NT2/D1 (cell line): ENCODE data around the gene PGA5.
"Not testable (repeated sequence)": the region's sequence is repeated elsewhere in the genome, so short reads cannot be mapped to it uniquely, and the experiment has no call there.

Experiments used
- DNase-seq: peaks from one replicate; pipeline ENCODE4 v3.0.0-alpha.2; 2011; ENCODE audit warnings: low read depth, low spot score
- H3K27me3 ChIP-seq: 2 replicates; pipeline ENCODE4 v1.6.0; 2011; ENCODE audit warnings: mild to moderate bottlenecking; ENCODE audit not compliant: insufficient read length, insufficient read depth
- H3K36me3 ChIP-seq: 2 replicates; pipeline ENCODE4 v1.6.1; 2011; ENCODE audit warnings: mild to moderate bottlenecking, low read length, mixed read lengths; ENCODE audit not compliant: insufficient read depth, insufficient read length
- H3K4me1 ChIP-seq: 2 replicates; pipeline ENCODE4 v1.5.1; 2011; ENCODE audit not compliant: insufficient read depth, insufficient read length
- H3K4me3 ChIP-seq: 2 replicates; pipeline ENCODE4 v1.5.1; 2011; ENCODE audit warnings: low read depth; ENCODE audit not compliant: insufficient read length
- H3K9ac ChIP-seq: 2 replicates; pipeline ENCODE4 v1.6.0; 2011; ENCODE audit warnings: low read depth; ENCODE audit not compliant: insufficient read length
- H3K9me3 ChIP-seq: 2 replicates; pipeline ENCODE4 v1.5.1; 2011; ENCODE audit warnings: mild to moderate bottlenecking, low read length; ENCODE audit not compliant: insufficient read depth
- SUZ12 ChIP-seq: IDR thresholded peaks from 2 replicates; pipeline ENCODE4 v1.6.1; 2011; ENCODE audit not compliant: insufficient read length, insufficient read depth; ENCODE audit errors: extremely low read depth
- YY1 ChIP-seq: IDR thresholded peaks from 2 replicates; pipeline ENCODE4 v1.6.1; 2011; ENCODE audit not compliant: insufficient read length, insufficient read depth
- ZNF274 ChIP-seq: IDR thresholded peaks from 2 replicates; pipeline ENCODE4 v1.6.1; 2011; ENCODE audit warnings: mild to moderate bottlenecking, low read depth, low read length

PGA5 gene

GRCh38 chr11:61201476-61201875 lies 39.5 kb upstream of the PGA5 start:
- H3K4me1 ChIP-seq: no peaks in the 10 kb centered on the region
- DNase-seq: no peak
- no peaks in the 10 kb centered on the region for H3K27me3 ChIP-seq
- peaks cover 21% of the 10 kb centered on the region; the same call in 1 of the 2 replicates for H3K9me3 ChIP-seq
- TF ChIP-seq YY1 (no peak), ZNF274 (no peak), SUZ12 (no peak)
- H3K36me3 ChIP-seq: no peaks in the 10 kb centered on the region
- H3K9ac ChIP-seq: no peak overlapping the region
- H3K4me3 ChIP-seq: no peak overlapping the region

GRCh38 chr11:61202950-61203746 lies 37.8 kb upstream of the PGA5 start, which contains the start of gene PGA3:
Gene PGA3 (plus strand): TSS chr11:61203515. CDS start chr11:61203565, 50 bp downstream.
- H3K36me3 ChIP-seq, H3K27me3 ChIP-seq, H3K4me3 ChIP-seq, H3K4me1 ChIP-seq, H3K9ac ChIP-seq, DNase-seq: not testable (repeated sequence)
- peaks cover 21% of the 10 kb centered on the region; the same call in 1 of the 2 replicates for H3K9me3 ChIP-seq

DNA sequence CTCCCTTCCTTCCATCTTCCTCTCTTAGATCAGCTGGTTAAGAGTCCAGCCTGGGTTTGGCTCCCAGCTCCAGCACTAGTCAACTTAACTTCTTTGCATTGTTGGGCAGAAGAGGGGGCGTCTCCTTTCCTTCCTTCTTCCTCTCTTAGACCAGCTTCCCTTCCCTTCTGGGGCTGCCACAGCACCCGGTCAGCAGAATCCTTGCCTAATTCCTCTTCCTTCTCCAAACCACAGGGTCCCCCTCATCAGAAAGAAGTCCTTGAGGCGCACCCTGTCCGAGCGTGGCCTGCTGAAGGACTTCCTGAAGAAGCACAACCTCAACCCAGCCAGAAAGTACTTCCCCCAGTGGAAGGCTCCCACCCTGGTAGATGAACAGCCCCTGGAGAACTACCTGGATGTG lies 37.1 kb upstream of the PGA5 start:
- H3K4me1 ChIP-seq, H3K4me3 ChIP-seq, H3K36me3 ChIP-seq, DNase-seq, H3K9ac ChIP-seq, H3K27me3 ChIP-seq: not testable (repeated sequence)
- H3K9me3 ChIP-seq: peaks cover 13% of the 10 kb centered on the region; the same call in 1 of the 2 replicates

DNA sequence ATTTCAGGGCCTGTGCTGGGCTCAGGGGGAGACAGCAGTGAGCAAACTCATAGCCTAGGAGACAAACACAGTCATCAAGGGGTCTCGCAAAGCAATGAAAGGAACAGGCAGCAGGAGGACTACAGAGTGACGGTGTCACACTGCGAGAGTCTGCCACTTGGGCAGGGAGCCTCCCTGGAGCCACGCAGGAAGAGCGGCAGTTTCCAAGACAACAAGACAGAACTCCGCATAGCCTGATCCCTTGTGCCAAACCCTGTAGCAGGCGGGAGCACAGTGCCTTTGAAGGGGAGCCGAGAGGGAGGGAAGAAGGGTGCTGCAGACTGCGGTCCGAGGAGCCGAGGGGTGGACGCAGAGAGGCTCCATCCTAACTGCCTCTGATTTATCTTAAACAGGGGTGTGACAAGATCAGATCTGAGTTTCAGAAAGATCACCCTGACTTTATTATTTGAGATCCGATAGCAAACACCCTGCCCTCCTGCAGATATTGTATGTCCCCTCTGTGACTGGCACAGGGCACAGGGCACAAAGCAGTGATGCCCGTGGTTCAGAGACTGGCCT lies 36.4 kb upstream of the PGA5 start:
- not testable (repeated sequence) for H3K27me3 ChIP-seq, H3K9me3 ChIP-seq, DNase-seq, H3K9ac ChIP-seq, H3K4me3 ChIP-seq, H3K4me1 ChIP-seq, H3K36me3 ChIP-seq

DNA sequence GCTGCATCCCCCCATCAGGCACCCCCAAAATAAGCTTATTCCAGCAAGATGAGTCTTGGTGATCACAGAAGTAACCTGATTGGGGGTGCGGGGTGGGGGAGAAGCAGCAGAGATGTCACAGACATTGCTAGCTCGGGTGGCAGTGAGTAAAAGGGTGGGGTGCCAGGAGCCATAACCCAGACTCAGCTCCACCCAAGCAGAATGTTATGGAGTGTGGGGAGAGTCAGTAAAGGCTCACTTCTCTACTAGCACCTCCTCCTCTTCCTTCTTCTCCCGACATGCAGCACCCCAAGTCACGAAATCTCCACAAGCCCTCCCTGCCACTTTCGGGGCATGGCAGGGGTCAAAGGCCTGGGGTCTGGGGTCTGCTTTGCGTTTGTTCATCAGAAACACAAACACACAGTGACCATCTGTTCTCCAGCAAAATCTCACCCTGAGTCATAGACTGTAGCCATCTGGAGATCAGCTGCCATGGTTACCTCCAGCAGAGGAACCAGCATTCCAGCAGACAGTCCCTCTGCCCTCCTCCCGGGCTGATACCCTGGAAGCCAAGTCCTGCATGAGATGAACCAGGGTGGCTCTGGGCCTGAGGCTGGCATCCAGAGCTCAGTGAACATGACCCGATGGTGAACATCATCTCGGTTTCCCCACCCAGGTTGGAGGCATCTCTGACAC lies 33.2 kb upstream of the PGA5 start:
- H3K4me1 ChIP-seq, DNase-seq, H3K27me3 ChIP-seq, H3K4me3 ChIP-seq, H3K9me3 ChIP-seq, H3K36me3 ChIP-seq, H3K9ac ChIP-seq: not testable (repeated sequence)

DNA sequence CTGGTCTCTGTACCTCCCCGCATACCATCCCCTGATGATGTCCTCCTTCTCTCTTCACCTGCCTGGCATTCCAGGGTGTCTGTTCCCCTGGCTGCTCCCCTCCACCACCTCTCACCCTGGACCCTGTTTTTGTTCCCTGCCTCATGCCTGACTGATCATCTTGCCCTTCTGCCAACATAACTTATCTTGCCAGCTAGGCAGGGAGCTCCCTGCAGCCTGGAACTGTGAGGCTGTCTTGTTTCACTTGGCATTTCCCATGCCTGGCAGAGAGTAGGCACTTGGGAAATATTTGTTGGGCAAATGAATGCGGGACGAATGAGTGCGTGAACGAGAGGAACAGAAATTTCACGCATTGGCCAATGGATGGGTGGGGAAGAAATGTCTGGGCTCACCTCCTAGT lies 30.3 kb upstream of the PGA5 start:
- not testable (repeated sequence) for H3K36me3 ChIP-seq, H3K27me3 ChIP-seq, H3K4me3 ChIP-seq, H3K4me1 ChIP-seq, H3K9me3 ChIP-seq, H3K9ac ChIP-seq, DNase-seq

DNA sequence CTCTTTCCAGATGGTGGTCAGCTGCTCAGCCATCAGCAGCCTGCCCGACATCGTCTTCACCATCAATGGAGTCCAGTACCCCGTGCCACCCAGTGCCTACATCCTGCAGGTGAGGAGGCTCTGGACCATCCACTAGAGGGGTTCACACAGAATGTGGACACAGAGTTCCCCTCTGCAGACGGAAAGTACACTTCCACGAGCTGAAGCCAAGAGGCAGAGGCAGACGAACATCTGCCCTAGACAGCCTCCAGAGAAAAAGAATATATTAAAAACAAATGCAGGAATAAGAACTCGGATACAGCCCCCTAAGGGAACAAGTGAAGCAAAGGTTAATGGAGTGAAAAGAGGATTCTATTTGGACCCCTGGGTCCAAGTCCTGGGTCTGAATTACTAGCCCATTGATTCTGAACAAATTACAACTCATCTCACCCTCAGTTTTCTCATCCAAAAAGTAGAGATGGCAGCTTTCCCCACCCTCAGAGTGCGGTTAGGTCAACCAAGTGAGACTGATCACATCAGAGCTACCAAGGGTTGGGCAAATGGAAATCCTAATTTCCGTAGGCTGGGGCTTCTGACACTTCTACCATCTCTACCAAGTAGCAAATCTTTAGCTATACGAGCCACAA lies 29.5 kb upstream of the PGA5 start:
- H3K9ac ChIP-seq, H3K4me1 ChIP-seq, H3K4me3 ChIP-seq: not testable (repeated sequence)

GRCh38 chr11:61212202-61212601 lies 28.8 kb upstream of the PGA5 start:
- not testable (repeated sequence) for H3K27me3 ChIP-seq, H3K4me3 ChIP-seq, DNase-seq, H3K36me3 ChIP-seq, H3K4me1 ChIP-seq, H3K9ac ChIP-seq, H3K9me3 ChIP-seq

More for the DNA sequence above, 29.5 kb upstream of the PGA5 start:
- not testable (repeated sequence) for H3K27me3 ChIP-seq, H3K9me3 ChIP-seq, H3K36me3 ChIP-seq, DNase-seq

GRCh38 chr11:61213711-61214324 lies 27.2 kb upstream of the PGA5 start:
- H3K9ac ChIP-seq, H3K36me3 ChIP-seq, H3K9me3 ChIP-seq, H3K4me1 ChIP-seq, H3K27me3 ChIP-seq, H3K4me3 ChIP-seq, DNase-seq: not testable (repeated sequence)

GRCh38 chr11:61218306-61218705 lies 22.7 kb upstream of the PGA5 start:
- not testable (repeated sequence) for H3K4me3 ChIP-seq, H3K4me1 ChIP-seq, DNase-seq, H3K27me3 ChIP-seq, H3K36me3 ChIP-seq, H3K9ac ChIP-seq, H3K9me3 ChIP-seq

- not testable (repeated sequence) for H3K4me1 ChIP-seq, DNase-seq, H3K36me3 ChIP-seq, H3K4me3 ChIP-seq, H3K9me3 ChIP-seq, H3K27me3 ChIP-seq, H3K9ac ChIP-seq
Observed at GRCh38 chr11:61219016-61219415, 22.0 kb upstream of the PGA5 start.
